ENCODE measurements around the gene CARF. TPM values are rescaled to one million over a fixed set of nuclear protein-coding genes. Genes with fewer than 3 reads are reported as not detected.

Gene CARF
- total RNA-seq, 1 experiment from 2014 or later, result 4.9 TPM

DNA sequence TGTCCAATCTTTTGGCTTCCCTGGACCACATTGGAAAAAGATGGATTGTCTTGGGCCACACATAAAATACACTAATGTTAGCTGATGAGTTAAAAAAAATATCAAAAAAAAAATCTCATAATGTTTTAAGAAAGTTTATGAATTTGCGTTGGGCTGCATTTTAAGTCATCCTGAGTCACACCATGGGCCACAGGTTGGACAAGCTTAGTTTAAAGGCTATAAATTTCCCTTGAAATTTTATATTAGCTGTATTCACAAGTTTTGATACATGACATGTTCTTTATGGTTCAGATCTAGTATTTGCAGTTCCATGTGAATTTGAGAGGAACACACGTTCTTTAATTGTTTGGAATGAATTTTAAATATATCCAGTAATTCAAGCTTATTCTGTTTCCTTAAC lies 21.9 kb downstream of the CARF start:
- H3K4me1 Mint-ChIP-seq (ENCODE audit: low read depth, unreplicated experiment), result no peaks in the 10 kb centered on the region
- no TSS peak for BruUV-seq (replicated peaks)
- no peaks in the 10 kb centered on the region for H3K27me3 Mint-ChIP-seq (ENCODE audit: insufficient read depth, unreplicated experiment)
- no peaks in the 10 kb centered on the region for H3K9me3 Mint-ChIP-seq (ENCODE audit: unreplicated experiment)
- H3K36me3 ChIP-seq (ENCODE audit: control insufficient read depth, insufficient read depth, low read length), result no peaks in the 10 kb centered on the region
- H3K4me3 ChIP-seq (ENCODE audit: low read depth, low read length), result no peak overlapping the region
- H3K27me3 ChIP-seq (replicated peaks; ENCODE audit: control insufficient read depth, insufficient read depth, low read length), result no peaks in the 10 kb centered on the region
- H3K4me3 Mint-ChIP-seq (ENCODE audit: unreplicated experiment), result no peak overlapping the region
- CTCF ChIA-PET, result no interaction called here
- TF ChIP-seq, protein P1, sequence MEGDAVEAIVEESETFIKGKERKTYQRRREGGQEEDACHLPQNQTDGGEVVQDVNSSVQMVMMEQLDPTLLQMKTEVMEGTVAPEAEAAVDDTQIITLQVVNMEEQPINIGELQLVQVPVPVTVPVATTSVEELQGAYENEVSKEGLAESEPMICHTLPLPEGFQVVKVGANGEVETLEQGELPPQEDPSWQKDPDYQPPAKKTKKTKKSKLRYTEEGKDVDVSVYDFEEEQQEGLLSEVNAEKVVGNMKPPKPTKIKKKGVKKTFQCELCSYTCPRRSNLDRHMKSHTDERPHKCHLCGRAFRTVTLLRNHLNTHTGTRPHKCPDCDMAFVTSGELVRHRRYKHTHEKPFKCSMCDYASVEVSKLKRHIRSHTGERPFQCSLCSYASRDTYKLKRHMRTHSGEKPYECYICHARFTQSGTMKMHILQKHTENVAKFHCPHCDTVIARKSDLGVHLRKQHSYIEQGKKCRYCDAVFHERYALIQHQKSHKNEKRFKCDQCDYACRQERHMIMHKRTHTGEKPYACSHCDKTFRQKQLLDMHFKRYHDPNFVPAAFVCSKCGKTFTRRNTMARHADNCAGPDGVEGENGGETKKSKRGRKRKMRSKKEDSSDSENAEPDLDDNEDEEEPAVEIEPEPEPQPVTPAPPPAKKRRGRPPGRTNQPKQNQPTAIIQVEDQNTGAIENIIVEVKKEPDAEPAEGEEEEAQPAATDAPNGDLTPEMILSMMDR (IDR thresholded peaks at IDR 0.05; ENCODE audit: insufficient read depth in 1 of 2, low read depth in 1 of 2, low read length in 1 of 2, severe bottlenecking in 1 of 2, unreplicated experiment in 1 of 2), result no peak
- H3K9me3 ChIP-seq, result no peaks in the 10 kb centered on the region
- no peaks in the 10 kb centered on the region for H3K36me3 Mint-ChIP-seq (ENCODE audit: insufficient read depth, unreplicated experiment)
- H3K27ac Mint-ChIP-seq (ENCODE audit: unreplicated experiment), result no peak overlapping the region
- no peak for DNase-seq
- intact Hi-C loops (cut with micrococcal nuclease; ENCODE audit: unreplicated experiment), result no loop called here
- H3K4me1 ChIP-seq, result no peaks in the 10 kb centered on the region
- POLR2A ChIA-PET, result no interaction called here

DNA sequence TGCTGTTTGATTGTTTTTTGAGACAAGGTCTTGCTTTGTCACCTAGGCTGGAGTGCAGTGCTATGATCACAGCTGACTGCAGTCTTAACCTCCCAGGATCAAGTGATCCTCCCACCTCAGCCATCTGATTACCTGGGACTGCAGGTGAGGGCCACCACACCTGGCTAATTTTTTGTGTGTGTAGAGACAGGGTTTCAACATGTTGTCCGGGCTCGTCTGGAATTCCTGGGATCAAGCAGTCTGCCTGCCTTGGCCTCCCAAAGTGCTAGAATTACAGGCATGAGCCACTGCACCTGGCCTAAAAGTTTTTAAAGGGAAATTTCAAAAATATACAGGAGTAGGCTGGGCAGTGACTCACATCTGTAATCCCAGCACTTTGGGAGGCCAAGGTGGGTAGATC lies 22.4 kb downstream of the CARF start:
- no peaks in the 10 kb centered on the region for H3K36me3 Mint-ChIP-seq (ENCODE audit: insufficient read depth, unreplicated experiment)
- BruUV-seq (replicated peaks), result no TSS peak
- H3K4me3 Mint-ChIP-seq (ENCODE audit: unreplicated experiment), result no peak overlapping the region
- no peaks in the 10 kb centered on the region for H3K27me3 ChIP-seq (replicated peaks; ENCODE audit: control insufficient read depth, insufficient read depth, low read length)
- H3K27me3 Mint-ChIP-seq (ENCODE audit: insufficient read depth, unreplicated experiment), result no peaks in the 10 kb centered on the region
- H3K9me3 Mint-ChIP-seq (ENCODE audit: unreplicated experiment), result no peaks in the 10 kb centered on the region
- intact Hi-C loops (cut with micrococcal nuclease; ENCODE audit: unreplicated experiment), result no loop called here
- DNase-seq, result no peak
- H3K4me3 ChIP-seq (ENCODE audit: low read depth, low read length), result no peak overlapping the region
- CTCF ChIA-PET, result no interaction called here
- H3K4me1 Mint-ChIP-seq (ENCODE audit: low read depth, unreplicated experiment), result no peaks in the 10 kb centered on the region
- no peaks in the 10 kb centered on the region for H3K9me3 ChIP-seq
- no peaks in the 10 kb centered on the region for H3K4me1 ChIP-seq
- no peak overlapping the region for H3K27ac Mint-ChIP-seq (ENCODE audit: unreplicated experiment)
- POLR2A ChIA-PET, result no interaction called here
- H3K36me3 ChIP-seq (ENCODE audit: control insufficient read depth, insufficient read depth, low read length), result no peaks in the 10 kb centered on the region
- TF ChIP-seq, protein P1 (IDR thresholded peaks at IDR 0.05; ENCODE audit: insufficient read depth in 1 of 2, low read depth in 1 of 2, low read length in 1 of 2, severe bottlenecking in 1 of 2, unreplicated experiment in 1 of 2), result no peak

- intact Hi-C loops (cut with micrococcal nuclease; ENCODE audit: unreplicated experiment), result no loop called here
- H3K4me1 Mint-ChIP-seq (ENCODE audit: low read depth, unreplicated experiment), result no peaks in the 10 kb centered on the region
- H3K27ac Mint-ChIP-seq (ENCODE audit: unreplicated experiment), result no peak overlapping the region
- no peak overlapping the region for H3K4me3 ChIP-seq (ENCODE audit: low read depth, low read length)
- POLR2A ChIA-PET, result no interaction called here
- no peaks in the 10 kb centered on the region for H3K27me3 ChIP-seq (replicated peaks; ENCODE audit: control insufficient read depth, insufficient read depth, low read length)
- CTCF ChIA-PET, result no interaction called here
- H3K9me3 Mint-ChIP-seq (ENCODE audit: unreplicated experiment), result no peaks in the 10 kb centered on the region
- no peak for DNase-seq
- H3K4me1 ChIP-seq, result no peaks in the 10 kb centered on the region
- BruUV-seq (replicated peaks), result no TSS peak
- no peaks in the 10 kb centered on the region for H3K36me3 Mint-ChIP-seq (ENCODE audit: insufficient read depth, unreplicated experiment)
- no peaks in the 10 kb centered on the region for H3K9me3 ChIP-seq
- no peak overlapping the region for H3K4me3 Mint-ChIP-seq (ENCODE audit: unreplicated experiment)
- H3K27me3 Mint-ChIP-seq (ENCODE audit: insufficient read depth, unreplicated experiment), result no peaks in the 10 kb centered on the region
- no peaks in the 10 kb centered on the region for H3K36me3 ChIP-seq (ENCODE audit: control insufficient read depth, insufficient read depth, low read length)
- TF ChIP-seq, protein P1 (IDR thresholded peaks at IDR 0.05; ENCODE audit: insufficient read depth in 1 of 2, low read depth in 1 of 2, low read length in 1 of 2, severe bottlenecking in 1 of 2, unreplicated experiment in 1 of 2), result no peak
These were observed 26.9 kb downstream of the CARF start for GRCh38 chr2:202938960-202939359.
